SK-N-SH (cell line): Measurements from ENCODE around the gene SCARB1.

ENCODE experiments used
- CHD2 ChIP-seq: fragments of 150-350 bp; IDR thresholded peaks from 2 replicates; pipeline ENCODE4 v1.6.1; 2018; ENCODE audit warnings: low read length; ENCODE audit not compliant: partially characterized antibody
- EZH2phosphoT487 ChIP-seq: fragments of 200-600 bp; sonication (generic); IDR thresholded peaks from 2 replicates; pipeline ENCODE4 v1.6.1; 2017; ENCODE audit warnings: low read depth, mixed run types, mild to moderate bottlenecking, antibody characterized with exemption, moderate library complexity, borderline replicate concordance
- GABPA ChIP-seq: IDR thresholded peaks from 2 replicates; pipeline ENCODE4 v1.4.0; 2012; ENCODE audit warnings: low read depth, mild to moderate bottlenecking
- RFX5 ChIP-seq: IDR thresholded peaks from 2 replicates; pipeline ENCODE4 v1.6.1; 2012; ENCODE audit warnings: mild to moderate bottlenecking, improper control_type of control experiment, low read length
- TF ChIP-seq, protein P1 (sequence below): fragments of 200-600 bp; sonication (generic); IDR thresholded peaks from 2 replicates; pipeline ENCODE4 v1.6.1; 2017; ENCODE audit warnings: antibody characterized with exemption, mild to moderate bottlenecking, moderate library complexity

DNA sequence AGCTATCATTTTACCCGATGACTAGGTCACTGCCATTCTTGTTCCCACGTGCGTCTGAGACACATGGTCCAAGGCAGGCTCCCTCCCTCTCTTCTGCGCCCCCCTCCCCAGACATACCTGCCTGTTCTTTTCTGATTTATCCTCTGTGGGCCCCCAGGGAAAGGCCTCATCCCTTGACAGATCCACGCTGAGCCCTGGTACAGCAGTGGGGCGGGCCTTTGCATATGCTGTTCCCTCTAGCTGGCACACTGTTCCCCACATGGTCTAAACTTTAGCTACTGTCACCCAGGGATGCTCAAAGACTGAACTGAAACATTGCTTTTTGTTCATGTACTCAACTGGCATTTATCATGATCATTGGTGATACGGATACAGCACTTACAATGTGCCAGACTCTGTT, 122.5 kb downstream of the SCARB1 start:
- TF ChIP-seq GABPA (no peak), RFX5 (no peak), CHD2 (no peak), EZH2phosphoT487 (no peak)
- TF ChIP-seq, protein P1, sequence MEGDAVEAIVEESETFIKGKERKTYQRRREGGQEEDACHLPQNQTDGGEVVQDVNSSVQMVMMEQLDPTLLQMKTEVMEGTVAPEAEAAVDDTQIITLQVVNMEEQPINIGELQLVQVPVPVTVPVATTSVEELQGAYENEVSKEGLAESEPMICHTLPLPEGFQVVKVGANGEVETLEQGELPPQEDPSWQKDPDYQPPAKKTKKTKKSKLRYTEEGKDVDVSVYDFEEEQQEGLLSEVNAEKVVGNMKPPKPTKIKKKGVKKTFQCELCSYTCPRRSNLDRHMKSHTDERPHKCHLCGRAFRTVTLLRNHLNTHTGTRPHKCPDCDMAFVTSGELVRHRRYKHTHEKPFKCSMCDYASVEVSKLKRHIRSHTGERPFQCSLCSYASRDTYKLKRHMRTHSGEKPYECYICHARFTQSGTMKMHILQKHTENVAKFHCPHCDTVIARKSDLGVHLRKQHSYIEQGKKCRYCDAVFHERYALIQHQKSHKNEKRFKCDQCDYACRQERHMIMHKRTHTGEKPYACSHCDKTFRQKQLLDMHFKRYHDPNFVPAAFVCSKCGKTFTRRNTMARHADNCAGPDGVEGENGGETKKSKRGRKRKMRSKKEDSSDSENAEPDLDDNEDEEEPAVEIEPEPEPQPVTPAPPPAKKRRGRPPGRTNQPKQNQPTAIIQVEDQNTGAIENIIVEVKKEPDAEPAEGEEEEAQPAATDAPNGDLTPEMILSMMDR, result no peak
